ENCODE data around the gene JAML.
"Not testable (repeated sequence)": the region's sequence is repeated elsewhere in the genome, so short reads cannot be mapped to it uniquely, and the experiment has no call there.

JAML gene

DNA sequence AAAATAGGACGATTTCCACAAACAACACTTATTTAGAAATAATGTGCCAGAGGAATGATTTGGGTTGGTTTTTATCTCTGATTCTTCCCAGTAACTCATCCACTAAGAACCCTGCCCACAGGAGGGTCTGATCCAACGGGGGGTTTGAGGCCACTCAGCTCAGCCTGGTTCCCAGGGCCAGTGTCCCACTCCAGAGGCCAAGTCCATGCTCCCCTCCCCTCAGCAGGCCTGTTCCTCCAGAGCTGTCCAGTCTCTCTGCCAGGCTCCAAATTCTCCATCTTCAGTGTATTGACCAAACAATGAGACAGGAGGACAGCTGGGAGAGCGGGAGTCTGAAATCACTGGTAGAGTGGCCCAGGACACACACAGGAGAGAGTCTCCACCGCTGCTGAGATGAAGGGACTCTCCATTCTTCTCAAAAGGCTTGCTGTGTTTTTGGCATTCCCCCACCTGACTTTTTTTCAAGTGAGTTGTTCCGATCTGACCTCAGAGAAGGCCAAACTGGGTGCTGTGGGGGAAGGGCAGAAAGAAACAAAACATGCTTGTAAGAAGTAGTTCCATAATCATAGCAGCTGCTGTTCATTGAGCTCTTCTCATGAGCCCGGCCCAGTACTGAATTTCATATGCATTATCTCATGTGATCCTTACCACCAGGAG, 30.8 kb downstream of the JAML start:
- Histone ChIP-seq H2AFZ (ENCODE audit: low read length) (no peak overlapping the region), H4K20me1 (ENCODE audit: insufficient read depth, low read length, poor library complexity, severe bottlenecking) (no peaks in the 10 kb centered on the region), H3K9me3 (ENCODE audit: insufficient read depth, low read depth, low read length) (no peaks in the 10 kb centered on the region), H3K27me3 (ENCODE audit: insufficient read depth, low read length, poor library complexity, severe bottlenecking) (no peaks in the 10 kb centered on the region), H3K79me2 (ENCODE audit: insufficient read depth, low read length) (no peaks in the 10 kb centered on the region), H3K9ac (ENCODE audit: low read depth, low read length, poor library complexity, severe bottlenecking) (no peak overlapping the region), H3F3A (ENCODE audit: low read depth) (no peaks in the 10 kb centered on the region), H3K9me2 (replicated peaks; ENCODE audit: low read depth, low read length) (no peaks in the 10 kb centered on the region), H3K4me3 (ENCODE audit: low read length, poor library complexity, severe bottlenecking) (no peak overlapping the region), H3K4me1 (ENCODE audit: insufficient read depth, low read length, poor library complexity, severe bottlenecking) (no peaks in the 10 kb centered on the region), H3K4me2 (ENCODE audit: low read depth, low read length, poor library complexity, severe bottlenecking) (no peak overlapping the region), H3K36me3 (ENCODE audit: insufficient read depth, low read length) (no peaks in the 10 kb centered on the region)
- TF ChIP-seq EZH2phosphoT487 (IDR thresholded peaks at IDR 0.05; ENCODE audit: borderline replicate concordance) = no peak
- TF ChIP-seq, protein P1, sequence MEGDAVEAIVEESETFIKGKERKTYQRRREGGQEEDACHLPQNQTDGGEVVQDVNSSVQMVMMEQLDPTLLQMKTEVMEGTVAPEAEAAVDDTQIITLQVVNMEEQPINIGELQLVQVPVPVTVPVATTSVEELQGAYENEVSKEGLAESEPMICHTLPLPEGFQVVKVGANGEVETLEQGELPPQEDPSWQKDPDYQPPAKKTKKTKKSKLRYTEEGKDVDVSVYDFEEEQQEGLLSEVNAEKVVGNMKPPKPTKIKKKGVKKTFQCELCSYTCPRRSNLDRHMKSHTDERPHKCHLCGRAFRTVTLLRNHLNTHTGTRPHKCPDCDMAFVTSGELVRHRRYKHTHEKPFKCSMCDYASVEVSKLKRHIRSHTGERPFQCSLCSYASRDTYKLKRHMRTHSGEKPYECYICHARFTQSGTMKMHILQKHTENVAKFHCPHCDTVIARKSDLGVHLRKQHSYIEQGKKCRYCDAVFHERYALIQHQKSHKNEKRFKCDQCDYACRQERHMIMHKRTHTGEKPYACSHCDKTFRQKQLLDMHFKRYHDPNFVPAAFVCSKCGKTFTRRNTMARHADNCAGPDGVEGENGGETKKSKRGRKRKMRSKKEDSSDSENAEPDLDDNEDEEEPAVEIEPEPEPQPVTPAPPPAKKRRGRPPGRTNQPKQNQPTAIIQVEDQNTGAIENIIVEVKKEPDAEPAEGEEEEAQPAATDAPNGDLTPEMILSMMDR (conservative IDR thresholded peaks at IDR 0.05; ENCODE audit: low read length) = no peak

- H4K20me1 ChIP-seq (ENCODE audit: insufficient read depth, low read length, poor library complexity, severe bottlenecking); H3K36me3 ChIP-seq (ENCODE audit: insufficient read depth, low read length): not testable (repeated sequence)
Observed at GRCh38 chr11:118192817-118193216, 32.0 kb downstream of the JAML start.

GRCh38 chr11:118190942-118191506, 33.8 kb downstream of the JAML start:
- not testable (repeated sequence) for H3K9ac ChIP-seq (ENCODE audit: low read depth, low read length, poor library complexity, severe bottlenecking); H3K79me2 ChIP-seq (ENCODE audit: insufficient read depth, low read length); H3K4me2 ChIP-seq (ENCODE audit: low read depth, low read length, poor library complexity, severe bottlenecking); H3K4me1 ChIP-seq (ENCODE audit: insufficient read depth, low read length, poor library complexity, severe bottlenecking); H3K9me2 ChIP-seq (replicated peaks; ENCODE audit: low read depth, low read length); H3K27me3 ChIP-seq (ENCODE audit: insufficient read depth, low read length, poor library complexity, severe bottlenecking); H3F3A ChIP-seq (ENCODE audit: low read depth); H3K9me3 ChIP-seq (ENCODE audit: insufficient read depth, low read depth, low read length); H3K4me3 ChIP-seq (ENCODE audit: low read length, poor library complexity, severe bottlenecking); H3K36me3 ChIP-seq (ENCODE audit: insufficient read depth, low read length); H4K20me1 ChIP-seq (ENCODE audit: insufficient read depth, low read length, poor library complexity, severe bottlenecking); H2AFZ ChIP-seq (ENCODE audit: low read length)

More at GRCh38 chr11:118192817-118193216, 32.0 kb downstream of the JAML start:
- not testable (repeated sequence) for H3K4me3 ChIP-seq (ENCODE audit: low read length, poor library complexity, severe bottlenecking); H3F3A ChIP-seq (ENCODE audit: low read depth); H3K79me2 ChIP-seq (ENCODE audit: insufficient read depth, low read length); H3K27me3 ChIP-seq (ENCODE audit: insufficient read depth, low read length, poor library complexity, severe bottlenecking); H3K4me1 ChIP-seq (ENCODE audit: insufficient read depth, low read length, poor library complexity, severe bottlenecking); H3K9me3 ChIP-seq (ENCODE audit: insufficient read depth, low read depth, low read length); H2AFZ ChIP-seq (ENCODE audit: low read length); H3K9me2 ChIP-seq (replicated peaks; ENCODE audit: low read depth, low read length); H3K9ac ChIP-seq (ENCODE audit: low read depth, low read length, poor library complexity, severe bottlenecking); H3K4me2 ChIP-seq (ENCODE audit: low read depth, low read length, poor library complexity, severe bottlenecking)

DNA sequence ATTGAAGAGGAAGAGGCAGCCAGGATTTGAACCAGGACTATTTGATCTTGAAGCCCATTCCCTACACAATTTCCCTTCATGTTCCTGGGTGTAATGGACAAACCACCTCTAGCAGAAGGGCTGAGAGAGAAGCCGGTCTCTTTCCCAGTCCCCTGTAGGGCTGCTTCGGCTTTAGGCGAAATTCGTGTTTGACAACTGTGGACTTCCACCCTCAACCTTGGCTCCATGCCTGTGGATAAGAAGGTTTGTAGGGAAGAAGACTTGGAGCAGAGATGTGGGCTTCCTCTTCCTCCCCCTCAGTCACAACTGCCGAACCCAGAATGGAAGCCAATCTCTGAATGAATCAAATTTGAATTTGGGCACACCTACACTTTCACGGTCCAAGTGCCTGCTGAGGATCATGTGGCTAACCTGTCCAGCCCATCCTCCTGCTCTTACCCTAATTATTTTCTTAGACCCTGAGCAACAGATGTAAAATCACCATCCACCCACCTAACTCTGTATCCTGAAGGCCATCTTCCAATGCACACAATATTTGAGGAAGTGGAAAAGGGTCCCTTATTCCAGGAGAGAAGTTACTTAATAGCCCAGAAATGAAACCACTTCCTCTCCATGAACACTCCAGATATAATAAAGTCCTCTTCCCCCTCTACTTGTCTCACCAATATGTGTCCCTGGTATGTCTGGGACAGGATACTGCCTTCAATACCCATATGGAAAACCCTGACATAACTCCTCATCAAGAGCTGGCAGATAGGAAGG, 38.3 kb downstream of the JAML start:
- no peak for TF ChIP-seq EZH2phosphoT487 (IDR thresholded peaks at IDR 0.05; ENCODE audit: borderline replicate concordance)
- TF ChIP-seq, protein P1 (conservative IDR thresholded peaks at IDR 0.05; ENCODE audit: low read length) = no peak
- Histone ChIP-seq H3K4me1 (ENCODE audit: insufficient read depth, low read length, poor library complexity, severe bottlenecking) (no peaks in the 10 kb centered on the region), H3K9me3 (ENCODE audit: insufficient read depth, low read depth, low read length) (no peaks in the 10 kb centered on the region), H3F3A (ENCODE audit: low read depth) (no peaks in the 10 kb centered on the region), H3K4me3 (ENCODE audit: low read length, poor library complexity, severe bottlenecking) (no peak overlapping the region), H3K36me3 (ENCODE audit: insufficient read depth, low read length) (no peaks in the 10 kb centered on the region), H3K27me3 (ENCODE audit: insufficient read depth, low read length, poor library complexity, severe bottlenecking) (no peaks in the 10 kb centered on the region), H2AFZ (ENCODE audit: low read length) (no peak overlapping the region), H3K79me2 (ENCODE audit: insufficient read depth, low read length) (no peaks in the 10 kb centered on the region), H3K4me2 (ENCODE audit: low read depth, low read length, poor library complexity, severe bottlenecking) (no peak overlapping the region), H3K9ac (ENCODE audit: low read depth, low read length, poor library complexity, severe bottlenecking) (no peak overlapping the region), H4K20me1 (ENCODE audit: insufficient read depth, low read length, poor library complexity, severe bottlenecking) (no peaks in the 10 kb centered on the region), H3K9me2 (replicated peaks; ENCODE audit: low read depth, low read length) (no peaks in the 10 kb centered on the region)
